Activated T-cell treated with anti-CD3 and anti-CD28 coated beads for 4 hours (primary cell): ENCODE measurements around the gene STEAP1.
"Not testable (repeated sequence)": the region's sequence is repeated elsewhere in the genome, so short reads cannot be mapped to it uniquely, and the experiment has no call there.

ENCODE experiments used
- DNase-seq: peaks from one replicate; pipeline ENCODE4 v3.0.0-alpha.2; 2020

Gene STEAP1

GRCh38 chr7:90153943-90154771 lies at the start of gene STEAP1:
TSS of gene STEAP1 (plus strand) at chr7:90154469. CDS start at chr7:90159789, 5,320 bp downstream.
- peak; percentile 76 for DNase-seq

DNA sequence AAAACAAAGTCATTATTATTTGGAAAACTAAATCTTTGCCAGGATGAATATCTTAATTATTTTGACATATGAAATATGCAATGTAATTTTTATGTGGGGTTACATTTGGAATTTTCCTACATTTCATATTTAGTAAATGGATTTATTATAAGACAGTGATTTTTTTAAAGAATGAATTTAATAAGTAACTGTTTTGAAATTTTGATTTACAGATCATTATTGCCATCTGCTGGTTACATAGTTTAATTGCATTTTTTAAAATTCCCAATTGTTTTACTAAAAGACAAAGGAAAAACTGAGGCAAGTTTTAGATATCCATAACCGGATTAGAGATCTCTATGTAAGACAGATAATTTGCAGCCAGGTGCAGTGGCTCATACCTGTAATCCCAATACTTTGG lies 39.3 kb upstream of the STEAP1 start:
- not testable (repeated sequence) for DNase-seq

DNA sequence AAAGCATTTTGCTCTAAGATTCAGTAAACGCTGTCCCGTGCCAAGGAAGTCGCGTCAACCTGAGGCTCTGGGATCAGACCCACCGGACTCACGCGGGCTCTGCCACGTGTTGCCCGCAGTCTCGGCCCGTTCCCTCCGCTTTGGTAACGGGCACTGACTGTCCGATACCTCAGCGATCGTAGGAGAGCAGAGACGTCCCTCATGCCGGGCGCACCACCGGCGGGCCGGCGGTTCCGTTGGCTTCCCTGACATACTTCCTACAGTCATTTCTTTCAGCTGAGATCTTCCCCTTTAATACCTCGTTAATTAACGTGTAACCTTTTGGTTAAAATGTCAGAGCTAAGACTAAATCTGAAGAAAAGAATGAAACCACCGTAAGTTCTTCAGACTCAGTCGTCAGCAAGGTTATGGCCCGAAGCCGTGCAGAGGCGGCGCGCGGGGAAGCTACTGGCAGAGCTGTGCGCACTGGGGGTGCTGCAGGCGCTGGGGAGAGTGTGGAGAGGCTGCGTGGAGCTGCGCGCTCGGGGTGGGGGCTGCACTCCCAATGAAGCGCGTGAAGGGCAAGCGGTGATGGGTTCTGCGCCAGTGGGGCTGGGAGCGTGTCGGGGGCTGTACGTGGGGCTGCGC lies 35.6 kb upstream of the STEAP1 start:
- DNase-seq, result not testable (repeated sequence)

- DNase-seq, result peak; percentile 17
Observed at GRCh38 chr7:90119178-90119971, 34.9 kb upstream of the STEAP1 start.

DNA sequence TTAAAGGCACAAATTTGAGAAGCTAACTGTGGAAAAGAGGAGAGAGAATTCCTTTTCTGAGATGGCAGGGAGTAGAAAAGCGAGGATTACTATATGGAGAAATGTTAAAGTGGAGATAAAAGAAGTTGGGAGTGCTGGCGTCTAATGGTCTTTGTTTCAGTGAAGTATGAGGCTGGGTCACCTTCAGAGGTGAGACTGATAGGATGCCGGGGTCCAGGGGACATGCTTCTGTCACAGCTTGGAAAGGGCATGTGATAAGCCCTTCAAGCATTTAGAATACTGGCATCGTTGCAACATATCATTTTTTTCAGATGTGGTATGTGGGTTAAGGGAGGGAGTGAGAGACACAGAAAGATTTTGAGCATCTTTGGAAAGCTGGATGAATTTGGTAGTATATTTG lies 34.1 kb upstream of the STEAP1 start:
- not testable (repeated sequence) for DNase-seq

DNA sequence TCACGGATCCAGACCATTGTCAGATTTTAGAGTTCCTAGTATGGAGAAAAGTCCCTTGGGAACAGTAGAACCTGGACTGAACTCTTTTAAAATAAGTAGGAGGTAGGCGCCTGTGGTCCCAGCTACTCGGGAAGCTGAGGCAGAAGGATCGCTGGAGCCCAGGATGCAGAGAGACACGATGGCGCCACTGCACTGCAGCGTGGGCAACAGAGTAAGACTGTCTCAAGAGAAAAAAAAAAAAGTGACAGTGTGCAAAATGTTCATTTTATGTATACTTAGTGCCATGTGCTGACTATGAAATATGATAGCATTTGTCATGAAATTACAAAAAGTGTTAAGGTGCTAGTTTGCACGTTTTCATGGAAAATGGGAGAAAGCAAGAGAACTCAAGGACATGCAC lies 22.5 kb upstream of the STEAP1 start:
- not testable (repeated sequence) for DNase-seq

DNA sequence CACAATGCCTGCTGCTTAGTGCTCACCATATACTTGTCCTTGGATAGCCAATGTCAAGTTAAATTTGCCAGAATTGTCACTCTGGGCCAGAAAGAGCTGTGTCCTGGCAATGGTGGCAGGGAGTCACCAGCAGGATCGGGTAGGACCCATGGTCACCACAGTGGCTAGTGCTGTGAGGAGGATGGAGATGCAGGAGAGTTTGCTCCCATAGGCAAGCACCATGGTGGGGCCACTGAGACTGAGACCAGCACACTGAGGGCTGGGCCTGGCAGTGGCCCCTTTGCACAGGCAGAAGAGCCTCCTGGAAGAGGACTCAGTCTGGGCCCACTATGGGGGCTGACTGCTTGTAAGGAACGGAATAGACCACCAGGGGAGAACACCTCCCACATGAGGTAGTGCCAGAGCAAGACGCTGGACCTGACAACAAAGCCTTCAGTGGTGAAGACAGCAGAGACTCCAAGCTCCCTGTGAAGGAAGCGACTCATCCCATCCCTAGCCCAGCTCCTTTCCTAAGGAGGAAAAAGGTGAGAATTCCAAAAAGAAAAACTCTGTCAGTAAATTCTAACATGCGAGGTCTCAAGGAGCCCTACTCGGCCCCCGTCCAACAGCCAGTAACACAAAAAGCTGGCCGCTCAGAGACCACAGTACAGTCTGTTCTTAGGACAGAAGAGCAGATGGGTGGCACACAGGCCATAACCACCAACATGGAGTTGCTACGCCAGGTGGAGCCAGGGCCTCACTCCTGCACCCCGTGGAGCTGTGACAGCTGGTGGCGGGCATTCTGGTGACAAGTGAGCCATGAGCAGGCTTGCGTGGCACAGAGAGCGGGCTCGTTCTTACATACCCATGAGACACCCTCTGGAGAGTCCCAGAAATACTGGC lies 6.9 kb upstream of the STEAP1 start:
- not testable (repeated sequence) for DNase-seq

- DNase-seq, result not testable (repeated sequence)
Observed at GRCh38 chr7:90149428-90149827, 4.8 kb upstream of the STEAP1 start.

- not testable (repeated sequence) for DNase-seq
Observed at GRCh38 chr7:90151884-90152283, 2.4 kb upstream of the STEAP1 start.

GRCh38 chr7:90152642-90153253 lies 1.5 kb upstream of the STEAP1 start:
- not testable (repeated sequence) for DNase-seq

DNA sequence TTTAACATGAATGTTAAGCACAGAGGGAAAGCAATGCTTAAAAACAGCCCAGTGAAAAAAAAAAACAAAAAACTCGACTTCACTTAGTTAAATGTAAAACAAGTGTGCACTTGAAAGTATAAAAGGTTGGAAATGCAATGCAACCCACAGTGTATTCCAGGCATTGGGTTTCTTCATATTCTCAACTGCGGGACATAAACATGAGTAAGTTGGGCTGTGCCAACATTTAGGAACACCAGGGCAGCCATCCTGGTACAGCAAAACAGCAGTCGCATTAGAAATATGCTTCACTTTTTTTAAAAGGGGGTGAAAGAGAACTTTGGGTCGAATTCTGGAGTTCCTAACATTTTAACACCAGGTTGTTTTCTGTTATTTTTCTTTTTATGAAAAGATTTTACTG lies 937 bp downstream of the STEAP1 start:
- DNase-seq, result no peak

- not testable (repeated sequence) for DNase-seq
Observed at GRCh38 chr7:90157331-90157730, 3.1 kb downstream of the STEAP1 start.

DNA sequence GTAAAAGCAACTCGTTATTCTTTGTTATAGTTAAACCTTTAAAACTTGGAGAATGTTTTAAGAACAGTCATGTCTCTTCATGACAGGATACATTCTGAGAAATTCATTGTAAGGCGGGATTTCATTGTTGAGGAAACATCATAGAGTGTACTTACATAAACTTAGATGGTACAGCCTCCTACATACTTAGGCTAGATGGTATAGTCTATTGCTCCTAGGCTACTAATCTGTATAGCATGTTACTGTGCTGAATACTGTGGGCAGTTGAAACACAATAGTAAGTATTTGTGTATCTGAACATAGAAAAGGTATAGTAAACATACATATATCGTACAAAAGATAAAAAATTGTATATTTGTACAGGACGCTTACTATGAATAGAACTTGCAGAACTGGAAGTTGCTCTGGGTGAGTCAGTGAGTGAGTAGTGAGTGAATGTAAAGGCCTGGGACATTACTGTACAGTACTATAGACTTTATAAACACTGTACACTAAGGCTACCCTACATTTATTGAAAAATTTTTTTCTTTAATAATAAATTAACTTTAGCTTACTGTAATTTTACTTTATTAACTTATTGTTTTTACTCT lies 3.6 kb downstream of the STEAP1 start:
- not testable (repeated sequence) for DNase-seq

DNA sequence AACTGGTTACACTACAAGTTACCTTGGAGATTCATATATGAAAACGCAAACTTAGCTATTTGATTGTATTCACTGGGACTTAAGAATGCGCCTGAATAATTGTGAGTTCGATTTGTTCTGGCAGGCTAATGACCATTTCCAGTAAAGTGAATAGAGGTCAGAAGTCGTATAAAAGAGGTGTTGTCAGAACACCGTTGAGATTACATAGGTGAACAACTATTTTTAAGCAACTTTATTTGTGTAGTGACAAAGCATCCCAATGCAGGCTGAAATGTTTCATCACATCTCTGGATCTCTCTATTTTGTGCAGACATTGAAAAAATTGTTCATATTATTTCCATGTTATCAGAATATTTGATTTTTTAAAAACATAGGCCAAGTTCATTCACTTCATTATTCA lies 9.3 kb downstream of the STEAP1 start:
- DNase-seq, result no peak

- no peak for DNase-seq
Observed at GRCh38 chr7:90165724-90166123, 11.5 kb downstream of the STEAP1 start.

GRCh38 chr7:90166153-90166552 lies 11.9 kb downstream of the STEAP1 start:
- no peak for DNase-seq

GRCh38 chr7:90167361-90167760 lies 13.1 kb downstream of the STEAP1 start:
- no peak for DNase-seq

GRCh38 chr7:90169891-90170290 lies 15.6 kb downstream of the STEAP1 start:
- DNase-seq, result no peak

- DNase-seq, result no peak
Observed at GRCh38 chr7:90172121-90172520, 17.9 kb downstream of the STEAP1 start.

- no peak for DNase-seq
Observed at GRCh38 chr7:90172624-90173023, 18.4 kb downstream of the STEAP1 start.

GRCh38 chr7:90173127-90173844 lies 19.0 kb downstream of the STEAP1 start:
- DNase-seq, result no peak
